22Rv1 (cell line): ENCODE results near the gene FBXL20.

Experiments
- ZFX ChIP-seq: fragments of 450-650 bp; IDR thresholded peaks from 2 replicates; pipeline ENCODE4 v1.6.1; 2017; ENCODE audit warnings: antibody characterized with exemption, borderline replicate concordance
- TF ChIP-seq, protein P1 (sequence below): fragments of 450-650 bp; IDR thresholded peaks from 2 replicates; pipeline ENCODE4 v1.5.1; 2017; ENCODE audit warnings: mild to moderate bottlenecking

DNA sequence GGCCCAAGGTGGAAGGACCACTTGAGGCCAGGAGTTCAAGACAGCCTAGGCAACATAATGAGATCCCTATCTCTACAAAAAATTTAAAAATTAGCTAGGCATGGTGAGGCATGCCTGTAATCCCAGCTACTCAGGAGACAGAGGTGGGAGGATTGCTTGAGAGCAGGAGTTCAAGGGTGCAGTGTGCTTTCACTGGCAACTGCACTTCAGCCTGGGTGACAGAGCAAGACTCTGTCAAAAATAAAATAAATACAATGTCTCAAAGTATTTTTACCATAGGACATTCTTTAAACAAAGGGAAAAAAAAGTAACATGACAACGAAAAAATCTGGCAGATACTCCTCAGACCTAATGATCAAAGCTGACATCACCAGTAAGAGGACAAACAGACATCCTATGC is 72.6 kb downstream of the FBXL20 start:
- TF ChIP-seq, protein P1, sequence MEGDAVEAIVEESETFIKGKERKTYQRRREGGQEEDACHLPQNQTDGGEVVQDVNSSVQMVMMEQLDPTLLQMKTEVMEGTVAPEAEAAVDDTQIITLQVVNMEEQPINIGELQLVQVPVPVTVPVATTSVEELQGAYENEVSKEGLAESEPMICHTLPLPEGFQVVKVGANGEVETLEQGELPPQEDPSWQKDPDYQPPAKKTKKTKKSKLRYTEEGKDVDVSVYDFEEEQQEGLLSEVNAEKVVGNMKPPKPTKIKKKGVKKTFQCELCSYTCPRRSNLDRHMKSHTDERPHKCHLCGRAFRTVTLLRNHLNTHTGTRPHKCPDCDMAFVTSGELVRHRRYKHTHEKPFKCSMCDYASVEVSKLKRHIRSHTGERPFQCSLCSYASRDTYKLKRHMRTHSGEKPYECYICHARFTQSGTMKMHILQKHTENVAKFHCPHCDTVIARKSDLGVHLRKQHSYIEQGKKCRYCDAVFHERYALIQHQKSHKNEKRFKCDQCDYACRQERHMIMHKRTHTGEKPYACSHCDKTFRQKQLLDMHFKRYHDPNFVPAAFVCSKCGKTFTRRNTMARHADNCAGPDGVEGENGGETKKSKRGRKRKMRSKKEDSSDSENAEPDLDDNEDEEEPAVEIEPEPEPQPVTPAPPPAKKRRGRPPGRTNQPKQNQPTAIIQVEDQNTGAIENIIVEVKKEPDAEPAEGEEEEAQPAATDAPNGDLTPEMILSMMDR = no peak
- no peak for TF ChIP-seq ZFX
